ENCODE measurements around the gene FBXO8.
A peak's percentile ranks its signal among the peaks of the same experiment; 100 is the strongest.

FBXO8 gene

GRCh38 chr4:174230680-174231079, 52.8 kb downstream of the FBXO8 start:
- no peak overlapping the region for H3K9ac ChIP-seq (ENCODE audit: low read depth, low read length)
- no peaks in the 10 kb centered on the region for H3K36me3 ChIP-seq (ENCODE audit: insufficient read depth, low read depth, low read length)
- H3K9me3 ChIP-seq (ENCODE audit: insufficient read depth, low read depth, low read length) = no peaks in the 10 kb centered on the region
- H3K4me3 ChIP-seq (ENCODE audit: low read length) = no peak overlapping the region
- no peak overlapping the region for H3K27ac ChIP-seq (ENCODE audit: low read length)
- H3K4me1 ChIP-seq (ENCODE audit: insufficient read depth, low read length) = no peaks in the 10 kb centered on the region
- H3K27me3 ChIP-seq (ENCODE audit: insufficient read depth, low read length) = peaks cover 6% of the 10 kb centered on the region; the same call in 1 of the 2 replicates

GRCh38 chr4:174230148-174230547, 53.3 kb downstream of the FBXO8 start:
- Histone ChIP-seq H3K4me3 (ENCODE audit: low read length) (no peak overlapping the region), H3K36me3 (ENCODE audit: insufficient read depth, low read depth, low read length) (no peaks in the 10 kb centered on the region), H3K9ac (ENCODE audit: low read depth, low read length) (no peak overlapping the region), H3K4me1 (ENCODE audit: insufficient read depth, low read length) (no peaks in the 10 kb centered on the region), H3K27me3 (ENCODE audit: insufficient read depth, low read length) (peaks cover 6% of the 10 kb centered on the region; the same call in 1 of the 2 replicates), H3K9me3 (ENCODE audit: insufficient read depth, low read depth, low read length) (no peaks in the 10 kb centered on the region), H3K27ac (ENCODE audit: low read length) (no peak overlapping the region)

GRCh38 chr4:174228988-174229387, 54.5 kb downstream of the FBXO8 start:
- H3K9ac ChIP-seq (ENCODE audit: low read depth, low read length) = no peak overlapping the region
- no peaks in the 10 kb centered on the region for H3K36me3 ChIP-seq (ENCODE audit: insufficient read depth, low read depth, low read length)
- peaks cover 6% of the 10 kb centered on the region; the same call in 1 of the 2 replicates for H3K27me3 ChIP-seq (ENCODE audit: insufficient read depth, low read length)
- H3K27ac ChIP-seq (ENCODE audit: low read length) = no peak overlapping the region
- H3K4me1 ChIP-seq (ENCODE audit: insufficient read depth, low read length) = no peaks in the 10 kb centered on the region
- no peak overlapping the region for H3K4me3 ChIP-seq (ENCODE audit: low read length)
- H3K9me3 ChIP-seq (ENCODE audit: insufficient read depth, low read depth, low read length) = no peaks in the 10 kb centered on the region

DNA sequence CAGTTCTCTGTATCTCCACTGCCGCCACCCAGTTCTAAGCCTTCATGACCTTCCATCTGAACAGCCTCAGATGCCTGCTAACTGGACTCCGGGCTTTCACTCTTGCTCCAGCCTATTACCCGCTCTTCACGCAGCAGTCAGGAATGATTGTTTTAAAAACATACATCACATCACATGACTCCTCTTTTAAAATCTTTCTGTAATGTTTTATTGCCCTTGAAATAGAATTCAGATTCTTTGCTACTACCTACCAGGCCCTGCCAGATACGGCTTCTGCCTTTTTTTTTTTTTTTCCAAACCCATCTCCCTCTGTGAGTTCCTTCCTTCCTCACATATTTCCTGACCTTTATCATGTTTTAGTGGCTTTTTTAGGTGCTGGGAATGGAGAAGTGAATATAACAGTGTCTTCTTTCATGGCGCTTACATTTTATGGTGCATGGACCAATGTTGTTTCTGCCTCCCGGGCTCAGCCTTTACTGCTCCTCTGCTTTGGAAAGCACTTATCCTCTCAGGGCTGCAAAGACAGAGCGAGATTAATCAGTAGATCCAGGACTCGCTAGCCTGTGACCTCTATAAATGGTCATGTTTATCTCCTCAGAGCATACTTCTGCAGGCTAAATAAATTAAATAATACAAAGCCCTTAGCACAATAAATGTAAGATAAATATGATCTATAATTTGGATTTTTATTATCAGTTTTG, 58.0 kb downstream of the FBXO8 start:
- H3K4me1 ChIP-seq (ENCODE audit: insufficient read depth, low read length) = no peaks in the 10 kb centered on the region
- peaks cover 23% of the 10 kb centered on the region for H3K27me3 ChIP-seq (ENCODE audit: insufficient read depth, low read length)
- no peak overlapping the region for H3K9ac ChIP-seq (ENCODE audit: low read depth, low read length)
- H3K27ac ChIP-seq (ENCODE audit: low read length) = no peak overlapping the region
- no peaks in the 10 kb centered on the region for H3K36me3 ChIP-seq (ENCODE audit: insufficient read depth, low read depth, low read length)
- no peaks in the 10 kb centered on the region for H3K9me3 ChIP-seq (ENCODE audit: insufficient read depth, low read depth, low read length)
- H3K4me3 ChIP-seq (ENCODE audit: low read length) = no peak overlapping the region

DNA sequence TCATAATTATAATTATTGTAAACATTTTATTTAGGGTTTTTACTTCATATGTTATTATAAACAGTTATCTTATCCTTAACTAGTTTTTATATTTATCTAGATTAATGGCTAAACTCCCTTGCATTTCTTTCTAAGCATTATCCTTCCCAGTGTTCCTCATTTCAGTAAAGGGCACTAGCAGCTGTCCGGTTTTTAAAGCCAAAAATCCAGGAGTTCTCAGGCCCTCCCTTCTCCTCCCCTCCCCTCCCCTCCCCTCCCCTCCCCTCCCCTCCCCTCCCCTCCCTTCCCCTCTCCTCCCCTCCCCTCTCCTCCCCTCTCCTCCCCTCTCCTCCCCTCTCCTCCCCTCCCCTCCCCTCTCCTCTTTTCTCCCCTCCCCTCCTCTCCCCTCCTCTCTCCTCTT, 58.9 kb downstream of the FBXO8 start:
- H3K4me3 ChIP-seq (ENCODE audit: low read length) = no peak overlapping the region
- no peaks in the 10 kb centered on the region for H3K36me3 ChIP-seq (ENCODE audit: insufficient read depth, low read depth, low read length)
- no peaks in the 10 kb centered on the region for H3K4me1 ChIP-seq (ENCODE audit: insufficient read depth, low read length)
- H3K9me3 ChIP-seq (ENCODE audit: insufficient read depth, low read depth, low read length) = no peaks in the 10 kb centered on the region
- no peak overlapping the region for H3K27ac ChIP-seq (ENCODE audit: low read length)
- no peak overlapping the region for H3K9ac ChIP-seq (ENCODE audit: low read depth, low read length)
- H3K27me3 ChIP-seq (ENCODE audit: insufficient read depth, low read length) = peaks cover 33% of the 10 kb centered on the region

- Histone ChIP-seq H3K9ac (ENCODE audit: low read depth, low read length) (no peak overlapping the region), H3K36me3 (ENCODE audit: insufficient read depth, low read depth, low read length) (no peaks in the 10 kb centered on the region), H3K27me3 (ENCODE audit: insufficient read depth, low read length) (peaks cover 49% of the 10 kb centered on the region), H3K9me3 (ENCODE audit: insufficient read depth, low read depth, low read length) (no peaks in the 10 kb centered on the region; the same call in 1 of the 2 replicates), H3K4me3 (ENCODE audit: low read length) (no peak overlapping the region), H3K4me1 (ENCODE audit: insufficient read depth, low read length) (peaks cover 11% of the 10 kb centered on the region; the same call in 1 of the 2 replicates), H3K27ac (ENCODE audit: low read length) (no peak overlapping the region)
Measured at GRCh38 chr4:174222266-174222872, 61.1 kb downstream of the FBXO8 start.

DNA sequence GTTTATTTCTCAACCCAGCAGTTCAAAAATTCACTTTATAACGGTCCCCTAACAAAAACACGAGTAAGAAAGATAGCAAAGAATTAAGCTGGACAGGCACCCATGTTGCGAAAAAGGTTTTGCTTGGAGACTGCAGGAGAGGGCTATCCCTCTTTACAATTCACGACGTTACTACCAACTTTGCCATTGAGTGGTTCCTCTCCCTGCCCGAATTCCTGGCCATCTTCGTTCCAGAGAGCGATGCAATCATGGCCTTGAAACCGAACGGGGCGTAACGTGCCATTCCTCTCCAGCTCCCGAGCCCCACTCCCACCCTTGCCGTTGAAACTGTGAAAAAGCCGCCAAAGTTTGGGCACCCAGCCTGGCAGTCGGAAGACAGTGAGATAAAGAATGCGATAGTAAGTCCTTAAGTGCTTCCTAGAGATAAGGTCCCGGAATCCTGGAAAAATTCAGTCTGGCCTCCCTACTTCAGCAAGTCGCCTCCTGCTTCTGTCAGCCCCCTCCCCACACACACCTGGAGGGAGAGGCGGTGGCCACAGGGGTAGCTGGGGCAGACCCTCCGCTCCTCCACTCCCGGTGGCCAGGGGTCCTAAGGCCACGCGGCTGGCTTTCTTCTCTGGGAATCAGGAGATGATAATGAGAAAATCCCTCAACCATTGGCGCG, 65.2 kb downstream of the FBXO8 start:
- no peak overlapping the region for H3K9ac ChIP-seq (ENCODE audit: low read depth, low read length)
- peak overlapping the region; percentile 54 for H3K4me3 ChIP-seq (ENCODE audit: low read length)
- no peaks in the 10 kb centered on the region for H3K36me3 ChIP-seq (ENCODE audit: insufficient read depth, low read depth, low read length)
- no peak overlapping the region for H3K27ac ChIP-seq (ENCODE audit: low read length)
- H3K9me3 ChIP-seq (ENCODE audit: insufficient read depth, low read depth, low read length) = no peaks in the 10 kb centered on the region; the same call in 1 of the 2 replicates
- peaks cover 15% of the 10 kb centered on the region; the same call in 1 of the 2 replicates for H3K4me1 ChIP-seq (ENCODE audit: insufficient read depth, low read length)
- peaks cover 90% of the 10 kb centered on the region for H3K27me3 ChIP-seq (ENCODE audit: insufficient read depth, low read length)

GRCh38 chr4:174217273-174218126, 66.0 kb downstream of the FBXO8 start:
- no peak overlapping the region for H3K27ac ChIP-seq (ENCODE audit: low read length)
- no peaks in the 10 kb centered on the region for H3K36me3 ChIP-seq (ENCODE audit: insufficient read depth, low read depth, low read length)
- H3K9me3 ChIP-seq (ENCODE audit: insufficient read depth, low read depth, low read length) = no peaks in the 10 kb centered on the region; the same call in 1 of the 2 replicates
- H3K4me1 ChIP-seq (ENCODE audit: insufficient read depth, low read length) = peaks cover 15% of the 10 kb centered on the region; the same call in 1 of the 2 replicates
- H3K9ac ChIP-seq (ENCODE audit: low read depth, low read length) = no peak overlapping the region
- peaks cover 97% of the 10 kb centered on the region for H3K27me3 ChIP-seq (ENCODE audit: insufficient read depth, low read length)
- H3K4me3 ChIP-seq (ENCODE audit: low read length) = peak overlapping the region; percentile 54

DNA sequence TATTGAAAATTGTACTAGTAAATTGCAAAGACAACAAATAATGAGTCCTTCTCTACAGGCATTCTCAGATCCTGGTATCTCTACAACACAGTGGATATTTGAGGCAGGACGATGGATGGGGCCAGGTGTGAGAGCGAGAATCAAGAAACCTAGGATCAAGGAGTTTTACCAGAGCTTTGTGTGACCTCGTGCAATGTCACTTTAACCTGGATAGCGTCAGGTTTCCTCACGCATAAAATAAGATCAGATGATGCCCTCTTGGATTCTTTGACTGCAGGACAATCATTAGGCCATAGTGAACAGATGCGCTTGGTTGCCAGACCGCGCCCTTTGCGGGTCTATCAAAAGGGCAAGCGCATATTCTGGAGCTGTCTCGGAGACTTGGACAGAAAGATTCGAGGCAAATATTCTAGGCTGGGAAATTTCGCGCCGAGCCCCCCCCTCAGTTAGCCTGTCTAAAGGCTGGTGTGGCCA, 66.6 kb downstream of the FBXO8 start:
- no peaks in the 10 kb centered on the region; the same call in 1 of the 2 replicates for H3K9me3 ChIP-seq (ENCODE audit: insufficient read depth, low read depth, low read length)
- H3K27me3 ChIP-seq (ENCODE audit: insufficient read depth, low read length) = peaks cover 100% of the 10 kb centered on the region
- no peak overlapping the region for H3K9ac ChIP-seq (ENCODE audit: low read depth, low read length)
- no peak overlapping the region; the same call in 1 of the 2 replicates for H3K4me3 ChIP-seq (ENCODE audit: low read length)
- peaks cover 15% of the 10 kb centered on the region; the same call in 1 of the 2 replicates for H3K4me1 ChIP-seq (ENCODE audit: insufficient read depth, low read length)
- H3K27ac ChIP-seq (ENCODE audit: low read length) = no peak overlapping the region
- H3K36me3 ChIP-seq (ENCODE audit: insufficient read depth, low read depth, low read length) = no peaks in the 10 kb centered on the region

DNA sequence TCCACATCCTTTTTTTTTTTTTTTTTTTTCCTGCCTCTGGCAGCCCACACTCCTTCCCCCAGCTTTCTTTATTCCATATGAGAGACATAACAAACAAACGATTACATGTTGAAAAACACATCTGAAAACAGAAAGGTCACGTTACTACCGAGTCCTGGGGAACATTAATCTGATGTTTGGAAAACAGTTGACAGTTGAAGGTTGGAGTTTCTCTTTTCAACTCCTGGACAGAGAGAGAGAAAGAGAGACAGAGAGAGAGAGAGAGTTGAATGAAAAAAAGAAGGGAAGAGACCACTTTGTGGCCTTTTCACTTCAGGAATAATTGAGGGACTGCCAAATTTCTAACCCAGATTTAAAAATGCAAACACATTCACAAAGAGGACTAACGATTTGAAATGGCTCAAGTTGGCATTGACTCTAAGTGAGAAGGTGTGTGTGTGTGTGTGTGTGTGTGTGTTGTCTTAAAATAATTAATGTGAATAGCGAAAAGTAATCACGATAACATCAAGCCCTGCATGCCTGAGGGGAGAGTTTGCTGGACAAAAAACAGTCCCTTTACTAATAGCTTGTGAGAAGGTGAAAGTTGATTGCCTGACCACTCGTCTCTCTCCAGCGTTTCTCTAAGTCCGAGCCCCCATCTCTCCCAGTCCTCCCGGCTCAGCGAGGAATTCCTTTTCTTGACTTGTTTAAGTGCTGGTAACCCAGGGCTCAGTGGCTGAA, 67.3 kb downstream of the FBXO8 start:
- no peak overlapping the region for H3K4me3 ChIP-seq (ENCODE audit: low read length)
- peaks cover 15% of the 10 kb centered on the region for H3K4me1 ChIP-seq (ENCODE audit: insufficient read depth, low read length)
- H3K27ac ChIP-seq (ENCODE audit: low read length) = no peak overlapping the region
- H3K27me3 ChIP-seq (ENCODE audit: insufficient read depth, low read length) = peaks cover 100% of the 10 kb centered on the region
- no peak overlapping the region for H3K9ac ChIP-seq (ENCODE audit: low read depth, low read length)
- no peaks in the 10 kb centered on the region; the same call in 1 of the 2 replicates for H3K9me3 ChIP-seq (ENCODE audit: insufficient read depth, low read depth, low read length)
- H3K36me3 ChIP-seq (ENCODE audit: insufficient read depth, low read depth, low read length) = no peaks in the 10 kb centered on the region

Measured in iPS-20b (cell line).